Liver (tissue), 9 donors: ENCODE data around the gene C8G. TPM values are rescaled to one million over a fixed set of nuclear protein-coding genes. Genes with fewer than 3 reads are reported as not detected.

Experiments
- DNase-seq: peaks from one replicate; pipeline ENCODE4 v3.0.0-alpha.2; 2017; ENCODE audit warnings: low spot score
- H3K27ac ChIP-seq, 2 donors: one replicate each; pipeline ENCODE4 v1.7.0; 2013; ENCODE audit warnings: inconsistent platforms in 2 of 2, low read length in 2 of 2, control low read depth in 1 of 2, low read depth in 1 of 2, mild to moderate bottlenecking in 1 of 2
- H3K27me3 ChIP-seq, 4 donors: one replicate each; pipeline versions ENCODE4 v1.6.1 to v1.7.0; 2013; ENCODE audit warnings: low read length in 3 of 4, inconsistent platforms in 1 of 4, mild to moderate bottlenecking in 1 of 4, moderate library complexity in 1 of 4; ENCODE audit not compliant: control insufficient read depth in 4 of 4, insufficient read depth in 4 of 4
- H3K36me3 ChIP-seq, 4 donors: one replicate each; pipeline versions ENCODE4 v1.6.1 to v1.7.0; 2013; ENCODE audit warnings: low read length in 3 of 4, mild to moderate bottlenecking in 3 of 4, low read depth in 1 of 4, moderate library complexity in 1 of 4; ENCODE audit not compliant: control insufficient read depth in 4 of 4, insufficient read depth in 3 of 4
- H3K4me1 ChIP-seq, 4 donors: one replicate each; pipeline versions ENCODE4 v1.6.1 to v1.7.0; 2013; ENCODE audit warnings: low read length in 3 of 4, mild to moderate bottlenecking in 3 of 4, moderate library complexity in 1 of 4; ENCODE audit not compliant: control insufficient read depth in 4 of 4, insufficient read depth in 4 of 4
- H3K4me3 ChIP-seq, 3 donors: one replicate each; pipeline versions ENCODE4 v1.6.1 to v1.7.0; 2013; ENCODE audit warnings: low read length in 3 of 3, control low read depth in 1 of 3, low read depth in 1 of 3, mild to moderate bottlenecking in 1 of 3
- H3K9ac ChIP-seq, 2 donors: one replicate each; pipeline ENCODE4 v1.7.0; 2013; ENCODE audit warnings: low read length in 2 of 2, mild to moderate bottlenecking in 2 of 2, moderate library complexity in 2 of 2, control low read depth in 1 of 2, low read depth in 1 of 2
- H3K9me3 ChIP-seq, 4 donors: one replicate each; pipeline versions ENCODE4 v1.6.1 to v1.7.0; 2013; ENCODE audit warnings: low read length in 3 of 4; ENCODE audit not compliant: control insufficient read depth in 4 of 4
- EGR1 ChIP-seq, 2 donors: IDR thresholded peaks; 2 replicates each; pipeline ENCODE4 v1.6.1; 2016 to 2018; ENCODE audit warnings: antibody characterized with exemption in 2 of 2, low read depth in 2 of 2
- FOXA1 ChIP-seq: IDR thresholded peaks from 2 replicates; pipeline ENCODE4 v1.6.1; 2016; ENCODE audit warnings: antibody characterized with exemption
- FOXA2 ChIP-seq: IDR thresholded peaks from 2 replicates; pipeline ENCODE4 v1.6.1; 2016; ENCODE audit warnings: antibody characterized with exemption
- GABPA ChIP-seq, 2 donors: IDR thresholded peaks in 1 of 2; conservative IDR thresholded peaks in 1 of 2; 2 replicates each; pipeline ENCODE4 v1.6.1; 2016; ENCODE audit warnings: antibody characterized with exemption in 2 of 2, mild to moderate bottlenecking in 1 of 2, moderate library complexity in 1 of 2
- HNF4A ChIP-seq, 2 donors: conservative IDR thresholded peaks; 2 replicates each; pipeline ENCODE4 v1.6.1; 2016; ENCODE audit warnings: antibody characterized with exemption in 2 of 2, mild to moderate bottlenecking in 2 of 2
- HNF4G ChIP-seq: IDR thresholded peaks from 2 replicates; pipeline ENCODE4 v1.6.1; 2016; ENCODE audit warnings: antibody characterized with exemption
- JUND ChIP-seq, 2 donors: IDR thresholded peaks; 2 replicates each; pipeline ENCODE4 v1.6.1; 2016; ENCODE audit warnings: antibody characterized with exemption in 2 of 2
- NR2F2 ChIP-seq: IDR thresholded peaks from 2 replicates; pipeline ENCODE4 v1.6.1; 2016; ENCODE audit warnings: antibody characterized with exemption
- RAD21 ChIP-seq, 2 donors: IDR thresholded peaks; 2 replicates each; pipeline ENCODE4 v1.6.1; 2016; ENCODE audit warnings: antibody characterized with exemption in 2 of 2, mild to moderate bottlenecking in 2 of 2
- RXRA ChIP-seq, 2 donors: IDR thresholded peaks; 2 replicates each; pipeline ENCODE4 v1.6.1; 2017 to 2018; ENCODE audit warnings: antibody characterized with exemption in 2 of 2, mild to moderate bottlenecking in 1 of 2
- SP1 ChIP-seq: IDR thresholded peaks from 2 replicates; pipeline ENCODE4 v1.6.1; 2018; ENCODE audit warnings: antibody characterized with exemption, mild to moderate bottlenecking
- TAF1 ChIP-seq: conservative IDR thresholded peaks from 2 replicates; pipeline ENCODE4 v1.6.1; 2016; ENCODE audit warnings: antibody characterized with exemption, mild to moderate bottlenecking
- YY1 ChIP-seq: IDR thresholded peaks from 2 replicates; pipeline ENCODE4 v1.6.1; 2016; ENCODE audit warnings: antibody characterized with exemption, mild to moderate bottlenecking
- WGBS: extraction: QIAGEN DNeasy Blood & Tissue Kit; methylation state at CpG from one replicate; pipeline ENCODE4 v1.1.7; 2013; 5-methylcytosine and 5-hydroxymethylcytosine counted together
- polyA plus RNA-seq, 2 donors: library from polyadenylated mRNA; stranded (reverse) in 1 of 2; unstranded in 1 of 2; fragments of 200-250 nt in 1 of 2; fragments of >200 nt in 1 of 2; fragmentation: Nextera tagmentation in 1 of 2; extraction: Ambion mirVana in 1 of 2; gene quantifications; one replicate each; pipeline versions ENCODE4 v1.2.1 to v1.2.3, GENCODE V29; 2013 to 2015
- total RNA-seq, 2 donors: library from RNA; depleted of rRNA; stranded (reverse); fragments of >200 nt; gene quantifications; one replicate each; pipeline ENCODE4 v1.2.3, GENCODE V29; 2014
- TF ChIP-seq, protein P1 (sequence below): IDR thresholded peaks from 2 replicates; pipeline ENCODE4 v1.6.1; 2016; ENCODE audit warnings: antibody characterized with exemption
- TF ChIP-seq, protein P2 (sequence below): IDR thresholded peaks from 2 replicates; pipeline ENCODE4 v1.6.1; 2016; ENCODE audit warnings: antibody characterized with exemption
- TF ChIP-seq, protein P3 (sequence below): fragments of 150-350 bp; IDR thresholded peaks from 2 replicates; pipeline ENCODE4 v1.5.1; 2017; ENCODE audit warnings: improper control_type of control experiment, low read depth, low read length; ENCODE audit not compliant: missing input control
- TF ChIP-seq, protein P4 (sequence below): IDR thresholded peaks from 2 replicates; pipeline ENCODE4 v1.6.1; 2016; ENCODE audit warnings: antibody characterized with exemption, mild to moderate bottlenecking
- TF ChIP-seq, protein P5 (sequence below): IDR thresholded peaks from 2 replicates; pipeline ENCODE4 v1.6.1; 2016; ENCODE audit warnings: antibody characterized with exemption
- donor health status: healthy.
- donor health status: healthy.
- donor health status: healthy.
- donor health status: healthy.
- donor health status: healthy.

Gene C8G
- total and polyA plus RNA-seq, 4 donors: 25.1 to 1,117 (median 607) TPM

DNA sequence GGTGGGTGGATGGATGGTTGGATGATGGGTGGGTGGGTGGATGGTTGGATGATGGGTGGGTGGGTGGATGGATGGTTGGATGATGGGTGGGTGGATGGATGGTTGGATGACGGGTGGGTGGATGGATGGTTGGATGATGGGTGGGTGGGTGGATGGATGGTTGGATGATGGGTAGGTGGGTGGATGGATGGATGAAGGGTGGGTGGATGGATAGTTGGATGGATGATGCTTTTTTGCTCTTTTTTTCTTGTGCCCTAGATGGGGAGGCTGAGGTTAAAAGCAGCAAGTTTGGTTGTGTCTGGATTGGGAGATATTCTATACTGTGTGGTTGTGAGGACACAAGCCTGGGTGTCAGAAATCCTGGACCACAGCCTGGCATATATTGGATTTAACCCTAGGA is 12.4 kb downstream of the C8G start:
- no peaks in the 10 kb centered on the region for H3K36me3 ChIP-seq
- H3K4me1 ChIP-seq: no peaks in the 10 kb centered on the region
- no peak overlapping the region for H3K4me3 ChIP-seq
- H3K9me3 ChIP-seq: no peaks in the 10 kb centered on the region
- WGBS: 94% methylated on average over 1 of the region's 1 CpG
- DNase-seq: no peak
- H3K27ac ChIP-seq: no peak overlapping the region
- TF ChIP-seq RAD21 (IDR thresholded peaks at IDR 0.05): no peak
- no peaks in the 10 kb centered on the region for H3K27me3 ChIP-seq
- no peak overlapping the region for H3K9ac ChIP-seq

DNA sequence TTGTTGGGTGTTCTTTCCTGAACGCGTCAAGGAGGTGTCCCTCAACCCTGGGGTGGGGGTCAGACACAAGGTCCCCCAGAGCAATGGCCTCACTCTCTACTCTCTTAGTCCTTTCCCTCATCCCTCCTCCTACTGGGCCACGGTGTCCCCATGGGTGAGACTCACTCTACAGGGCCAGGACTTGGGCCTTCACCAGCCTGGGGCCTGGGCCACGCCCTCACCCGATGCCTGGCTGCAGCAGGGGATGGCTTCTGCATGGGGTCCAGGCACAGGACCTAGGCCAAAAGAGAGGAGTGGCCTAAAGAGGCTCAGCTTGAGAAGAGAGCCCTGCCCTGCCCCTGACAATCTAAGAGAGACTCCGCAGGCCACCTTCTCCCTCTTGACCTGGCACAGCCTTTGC is 12.9 kb downstream of the C8G start:
- H3K9me3 ChIP-seq: no peaks in the 10 kb centered on the region
- no peaks in the 10 kb centered on the region for H3K4me1 ChIP-seq
- 93% methylated on average over 6 of the region's 6 CpGs for WGBS
- H3K27me3 ChIP-seq: no peaks in the 10 kb centered on the region
- no peak for DNase-seq
- H3K4me3 ChIP-seq: no peak overlapping the region
- H3K36me3 ChIP-seq: no peaks in the 10 kb centered on the region
- H3K27ac ChIP-seq: no peak overlapping the region
- TF ChIP-seq EGR1 (IDR thresholded peaks at IDR 0.05; ENCODE audit: low read depth in 2 of 2) (no peak), GABPA (IDR thresholded peaks at IDR 0.05 in 1 of 2, conservative IDR thresholded peaks at IDR 0.05 in 1 of 2) (no peak), FOXA2 (no peak), TAF1 (no peak), FOXA1 (no peak), RXRA (IDR thresholded peaks at IDR 0.05) (no peak), YY1 (no peak), RAD21 (IDR thresholded peaks at IDR 0.05) (no peak), SP1 (no peak), JUND (IDR thresholded peaks at IDR 0.05) (no peak), HNF4G (no peak), NR2F2 (no peak), HNF4A (conservative IDR thresholded peaks at IDR 0.05) (no peak)
- TF ChIP-seq, protein P1, sequence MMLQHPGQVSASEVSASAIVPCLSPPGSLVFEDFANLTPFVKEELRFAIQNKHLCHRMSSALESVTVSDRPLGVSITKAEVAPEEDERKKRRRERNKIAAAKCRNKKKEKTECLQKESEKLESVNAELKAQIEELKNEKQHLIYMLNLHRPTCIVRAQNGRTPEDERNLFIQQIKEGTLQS: no peak
- TF ChIP-seq, protein P2, sequence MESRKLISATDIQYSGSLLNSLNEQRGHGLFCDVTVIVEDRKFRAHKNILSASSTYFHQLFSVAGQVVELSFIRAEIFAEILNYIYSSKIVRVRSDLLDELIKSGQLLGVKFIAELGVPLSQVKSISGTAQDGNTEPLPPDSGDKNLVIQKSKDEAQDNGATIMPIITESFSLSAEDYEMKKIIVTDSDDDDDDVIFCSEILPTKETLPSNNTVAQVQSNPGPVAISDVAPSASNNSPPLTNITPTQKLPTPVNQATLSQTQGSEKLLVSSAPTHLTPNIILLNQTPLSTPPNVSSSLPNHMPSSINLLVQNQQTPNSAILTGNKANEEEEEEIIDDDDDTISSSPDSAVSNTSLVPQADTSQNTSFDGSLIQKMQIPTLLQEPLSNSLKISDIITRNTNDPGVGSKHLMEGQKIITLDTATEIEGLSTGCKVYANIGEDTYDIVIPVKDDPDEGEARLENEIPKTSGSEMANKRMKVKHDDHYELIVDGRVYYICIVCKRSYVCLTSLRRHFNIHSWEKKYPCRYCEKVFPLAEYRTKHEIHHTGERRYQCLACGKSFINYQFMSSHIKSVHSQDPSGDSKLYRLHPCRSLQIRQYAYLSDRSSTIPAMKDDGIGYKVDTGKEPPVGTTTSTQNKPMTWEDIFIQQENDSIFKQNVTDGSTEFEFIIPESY: no peak
- TF ChIP-seq, protein P3, sequence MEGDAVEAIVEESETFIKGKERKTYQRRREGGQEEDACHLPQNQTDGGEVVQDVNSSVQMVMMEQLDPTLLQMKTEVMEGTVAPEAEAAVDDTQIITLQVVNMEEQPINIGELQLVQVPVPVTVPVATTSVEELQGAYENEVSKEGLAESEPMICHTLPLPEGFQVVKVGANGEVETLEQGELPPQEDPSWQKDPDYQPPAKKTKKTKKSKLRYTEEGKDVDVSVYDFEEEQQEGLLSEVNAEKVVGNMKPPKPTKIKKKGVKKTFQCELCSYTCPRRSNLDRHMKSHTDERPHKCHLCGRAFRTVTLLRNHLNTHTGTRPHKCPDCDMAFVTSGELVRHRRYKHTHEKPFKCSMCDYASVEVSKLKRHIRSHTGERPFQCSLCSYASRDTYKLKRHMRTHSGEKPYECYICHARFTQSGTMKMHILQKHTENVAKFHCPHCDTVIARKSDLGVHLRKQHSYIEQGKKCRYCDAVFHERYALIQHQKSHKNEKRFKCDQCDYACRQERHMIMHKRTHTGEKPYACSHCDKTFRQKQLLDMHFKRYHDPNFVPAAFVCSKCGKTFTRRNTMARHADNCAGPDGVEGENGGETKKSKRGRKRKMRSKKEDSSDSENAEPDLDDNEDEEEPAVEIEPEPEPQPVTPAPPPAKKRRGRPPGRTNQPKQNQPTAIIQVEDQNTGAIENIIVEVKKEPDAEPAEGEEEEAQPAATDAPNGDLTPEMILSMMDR: no peak
- TF ChIP-seq, protein P4, sequence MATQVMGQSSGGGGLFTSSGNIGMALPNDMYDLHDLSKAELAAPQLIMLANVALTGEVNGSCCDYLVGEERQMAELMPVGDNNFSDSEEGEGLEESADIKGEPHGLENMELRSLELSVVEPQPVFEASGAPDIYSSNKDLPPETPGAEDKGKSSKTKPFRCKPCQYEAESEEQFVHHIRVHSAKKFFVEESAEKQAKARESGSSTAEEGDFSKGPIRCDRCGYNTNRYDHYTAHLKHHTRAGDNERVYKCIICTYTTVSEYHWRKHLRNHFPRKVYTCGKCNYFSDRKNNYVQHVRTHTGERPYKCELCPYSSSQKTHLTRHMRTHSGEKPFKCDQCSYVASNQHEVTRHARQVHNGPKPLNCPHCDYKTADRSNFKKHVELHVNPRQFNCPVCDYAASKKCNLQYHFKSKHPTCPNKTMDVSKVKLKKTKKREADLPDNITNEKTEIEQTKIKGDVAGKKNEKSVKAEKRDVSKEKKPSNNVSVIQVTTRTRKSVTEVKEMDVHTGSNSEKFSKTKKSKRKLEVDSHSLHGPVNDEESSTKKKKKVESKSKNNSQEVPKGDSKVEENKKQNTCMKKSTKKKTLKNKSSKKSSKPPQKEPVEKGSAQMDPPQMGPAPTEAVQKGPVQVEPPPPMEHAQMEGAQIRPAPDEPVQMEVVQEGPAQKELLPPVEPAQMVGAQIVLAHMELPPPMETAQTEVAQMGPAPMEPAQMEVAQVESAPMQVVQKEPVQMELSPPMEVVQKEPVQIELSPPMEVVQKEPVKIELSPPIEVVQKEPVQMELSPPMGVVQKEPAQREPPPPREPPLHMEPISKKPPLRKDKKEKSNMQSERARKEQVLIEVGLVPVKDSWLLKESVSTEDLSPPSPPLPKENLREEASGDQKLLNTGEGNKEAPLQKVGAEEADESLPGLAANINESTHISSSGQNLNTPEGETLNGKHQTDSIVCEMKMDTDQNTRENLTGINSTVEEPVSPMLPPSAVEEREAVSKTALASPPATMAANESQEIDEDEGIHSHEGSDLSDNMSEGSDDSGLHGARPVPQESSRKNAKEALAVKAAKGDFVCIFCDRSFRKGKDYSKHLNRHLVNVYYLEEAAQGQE: no peak
- TF ChIP-seq, protein P5, sequence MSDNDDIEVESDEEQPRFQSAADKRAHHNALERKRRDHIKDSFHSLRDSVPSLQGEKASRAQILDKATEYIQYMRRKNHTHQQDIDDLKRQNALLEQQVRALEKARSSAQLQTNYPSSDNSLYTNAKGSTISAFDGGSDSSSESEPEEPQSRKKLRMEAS: no peak
- no peak overlapping the region for H3K9ac ChIP-seq
